H1 (cell line): ENCODE measurements around the gene CDC42EP3. TPM values are rescaled to one million over a fixed set of nuclear protein-coding genes. Genes with fewer than 3 reads are reported as not detected.

ENCODE experiments used
- ATF3 ChIP-seq: IDR thresholded peaks from 2 replicates; pipeline ENCODE4 v1.6.1; 2011; ENCODE audit warnings: low read depth, mild to moderate bottlenecking, low read length; ENCODE audit not compliant: insufficient read depth
- HDAC2 ChIP-seq, 2 experiments: fragments of 300-600 bp in 1 of 2; sonication (generic) in 1 of 2; IDR thresholded peaks; 2 replicates each; pipeline ENCODE4 v1.6.1; 2011 to 2012; ENCODE audit warnings: low read depth in 2 of 2, low read length in 2 of 2, mild to moderate bottlenecking in 2 of 2, moderate library complexity in 2 of 2, borderline replicate concordance in 1 of 2, inconsistent platforms in 1 of 2
- HDAC6 ChIP-seq: IDR thresholded peaks from one replicate; pipeline ENCODE4 v1.7.1; 2012; ENCODE audit warnings: low read depth, mild to moderate bottlenecking, inconsistent platforms, low read length, moderate library complexity
- JUND ChIP-seq: IDR thresholded peaks from 2 replicates; pipeline ENCODE4 v1.6.1; 2011; ENCODE audit warnings: mild to moderate bottlenecking, improper control_type of control experiment, low read length
- RBBP5 ChIP-seq: IDR thresholded peaks from 2 replicates; pipeline ENCODE4 v1.7.1; 2012; ENCODE audit warnings: low read depth, mild to moderate bottlenecking, inconsistent platforms, low read length, moderate library complexity, borderline replicate concordance
- TEAD4 ChIP-seq: IDR thresholded peaks from 2 replicates; pipeline ENCODE4 v1.6.1; 2012; ENCODE audit warnings: low read depth, low read length, inconsistent platforms, mixed read lengths
- YY1 ChIP-seq: IDR thresholded peaks from 2 replicates; pipeline ENCODE4 v1.6.1; 2011; ENCODE audit warnings: low read depth, mild to moderate bottlenecking, low read length
- polyA plus RNA-seq, 7 experiments: library from polyadenylated mRNA; depleted of rRNA in 3 of 7; stranded (reverse) in 5 of 7; unstranded in 2 of 7; fragments of >200 nt in 5 of 7; fragments of 200-250 nt in 2 of 7; gene quantifications; 1 replicate in 5 of 7; 2 replicates in 1 of 7; 4 replicates in 1 of 7; pipeline versions ENCODE4 v1.2.1 to v1.2.3, GENCODE V29; 2011 to 2013; ENCODE audit warnings: missing spikeins in 2 of 7, mixed read lengths in 2 of 7
- total RNA-seq: library from RNA; stranded (reverse); fragmentation: NEBNext Ultra II Directional; extraction: Animal tissue kit (Norgen Biotek cat#: 25700); gene quantifications from 2 replicates; pipeline ENCODE4 v1.2.1, GENCODE V29; 2021

The CDC42EP3 gene
- total and polyA plus RNA-seq, 2 of the 8 experiments (the other 6 are each of a cell fraction or from before 2014, with no cell fraction given), result 18.4 to 24.7 TPM

GRCh38 chr2:37721201-37721560, 49.7 kb upstream of the CDC42EP3 start (continued):
- TF ChIP-seq ATF3, result no peak
- no peak for TF ChIP-seq HDAC2 (IDR thresholded peaks at IDR 0.05; ENCODE audit: borderline replicate concordance in 1 of 2, low read depth in 2 of 2, low read length in 2 of 2)
- TF ChIP-seq TEAD4, result no peak
- no peak for TF ChIP-seq JUND
- no peak for TF ChIP-seq RBBP5
- no peak for TF ChIP-seq HDAC6
- no peak for TF ChIP-seq YY1
